Upper lobe of right lung (tissue), 1 donor: Measurements from ENCODE around the gene EFR3B. TPM values are rescaled to one million over a fixed set of nuclear protein-coding genes. Genes with fewer than 3 reads are reported as not detected.

Source experiments
- ATAC-seq: fragments of 200-7000 bp; cut with Tn5 transposase; one replicate; pipeline ENCODE4 v1.9.1; 2020; ENCODE audit warnings: mild to moderate bottlenecking, moderate library complexity
- DNase-seq: peaks from one replicate; pipeline ENCODE4 v3.0.0-alpha.2; 2020
- H3K27ac ChIP-seq: fragments of 200-600 bp; one replicate; pipeline ENCODE4 v1.8.0; 2022
- H3K27me3 ChIP-seq: fragments of 200-600 bp; one replicate; pipeline ENCODE4 v1.8.0; 2022; ENCODE audit warnings: mild to moderate bottlenecking
- H3K36me3 ChIP-seq: fragments of 200-600 bp; one replicate; pipeline ENCODE4 v1.8.0; 2022
- H3K4me1 ChIP-seq: fragments of 200-600 bp; one replicate; pipeline ENCODE4 v1.8.0; 2022
- H3K4me3 ChIP-seq: fragments of 200-600 bp; one replicate; pipeline ENCODE4 v1.8.0; 2022; ENCODE audit warnings: mild to moderate bottlenecking
- H3K9me3 ChIP-seq: fragments of 200-600 bp; one replicate; pipeline ENCODE4 v1.8.0; 2022
- CTCF ChIP-seq: fragments of 200-600 bp; IDR thresholded peaks from one replicate; pipeline ENCODE4 v1.8.0; 2022; ENCODE audit warnings: antibody characterized with exemption
- intact Hi-C: fragments of 100-400 bp; cut with DNase I; formaldehyde crosslinking; loops from one replicate; pipeline ENCODE4 v1.11.0; 2022
- total RNA-seq: library from RNA; stranded (reverse); fragmentation: NEBNext Ultra II Directional; extraction: Animal tissue kit (Norgen Biotek cat#: 25700); gene quantifications from one replicate; pipeline ENCODE4 v1.2.1, GENCODE V29; 2021
- donor health status: DM: no; HTN: yes; CAD: no; lungs with severe emphysema.

EFR3B gene
- total RNA-seq, 1 donor from 2014 or later: 10.7 TPM

GRCh38 chr2:25018681-25019080, 23.2 kb upstream of the EFR3B start:
- no peak overlapping the region for H3K27ac ChIP-seq
- intact Hi-C loops: no loop called here

GRCh38 chr2:25021791-25022362, 20.0 kb upstream of the EFR3B start:
- ATAC-seq: no peak
- TF ChIP-seq CTCF: no peak
- H3K27ac ChIP-seq: no peak overlapping the region
- H3K36me3 ChIP-seq: no peaks in the 10 kb centered on the region
- H3K4me1 ChIP-seq: no peaks in the 10 kb centered on the region
- H3K27me3 ChIP-seq: no peaks in the 10 kb centered on the region
- DNase-seq: no peak
- H3K4me3 ChIP-seq: no peak overlapping the region
- no peaks in the 10 kb centered on the region for H3K9me3 ChIP-seq
- intact Hi-C loops: no loop called here

More at GRCh38 chr2:25018681-25019080, 23.2 kb upstream of the EFR3B start:
- Histone ChIP-seq H3K4me1 (no peaks in the 10 kb centered on the region), H3K36me3 (no peaks in the 10 kb centered on the region), H3K27me3 (no peaks in the 10 kb centered on the region), H3K4me3 (no peak overlapping the region), H3K9me3 (no peaks in the 10 kb centered on the region)
- TF ChIP-seq CTCF: no peak
- no peak for ATAC-seq
- no peak for DNase-seq

GRCh38 chr2:25023333-25023732, 18.5 kb upstream of the EFR3B start:
- no peak for ATAC-seq
- intact Hi-C loops: no loop called here
- DNase-seq: no peak
- Histone ChIP-seq H3K9me3 (no peaks in the 10 kb centered on the region), H3K27me3 (no peaks in the 10 kb centered on the region), H3K36me3 (no peaks in the 10 kb centered on the region), H3K4me1 (no peaks in the 10 kb centered on the region), H3K4me3 (no peak overlapping the region), H3K27ac (no peak overlapping the region)
- no peak for TF ChIP-seq CTCF

- no peak overlapping the region for H3K27ac ChIP-seq
- DNase-seq (no peak), ATAC-seq (no peak)
- no peaks in the 10 kb centered on the region for H3K27me3 ChIP-seq
- intact Hi-C loops: no loop called here
- no peaks in the 10 kb centered on the region for H3K4me1 ChIP-seq
- TF ChIP-seq CTCF: no peak
- H3K36me3 ChIP-seq: no peaks in the 10 kb centered on the region
- no peaks in the 10 kb centered on the region for H3K9me3 ChIP-seq
- no peak overlapping the region for H3K4me3 ChIP-seq
Observed at GRCh38 chr2:25025229-25026007, 16.5 kb upstream of the EFR3B start.

GRCh38 chr2:25026008-25026530, 15.8 kb upstream of the EFR3B start:
- no peak overlapping the region for H3K27ac ChIP-seq
- H3K9me3 ChIP-seq: no peaks in the 10 kb centered on the region
- H3K4me1 ChIP-seq: no peaks in the 10 kb centered on the region
- H3K4me3 ChIP-seq: no peak overlapping the region
- TF ChIP-seq CTCF: no peak
- DNase-seq (no peak), ATAC-seq (no peak)
- no peaks in the 10 kb centered on the region for H3K36me3 ChIP-seq
- H3K27me3 ChIP-seq: no peaks in the 10 kb centered on the region
- intact Hi-C loops: no loop called here
